ENCODE measurements around the gene VPS33A.
A peak's percentile ranks its signal among the peaks of the same experiment; 100 is the strongest.

The VPS33A gene

DNA sequence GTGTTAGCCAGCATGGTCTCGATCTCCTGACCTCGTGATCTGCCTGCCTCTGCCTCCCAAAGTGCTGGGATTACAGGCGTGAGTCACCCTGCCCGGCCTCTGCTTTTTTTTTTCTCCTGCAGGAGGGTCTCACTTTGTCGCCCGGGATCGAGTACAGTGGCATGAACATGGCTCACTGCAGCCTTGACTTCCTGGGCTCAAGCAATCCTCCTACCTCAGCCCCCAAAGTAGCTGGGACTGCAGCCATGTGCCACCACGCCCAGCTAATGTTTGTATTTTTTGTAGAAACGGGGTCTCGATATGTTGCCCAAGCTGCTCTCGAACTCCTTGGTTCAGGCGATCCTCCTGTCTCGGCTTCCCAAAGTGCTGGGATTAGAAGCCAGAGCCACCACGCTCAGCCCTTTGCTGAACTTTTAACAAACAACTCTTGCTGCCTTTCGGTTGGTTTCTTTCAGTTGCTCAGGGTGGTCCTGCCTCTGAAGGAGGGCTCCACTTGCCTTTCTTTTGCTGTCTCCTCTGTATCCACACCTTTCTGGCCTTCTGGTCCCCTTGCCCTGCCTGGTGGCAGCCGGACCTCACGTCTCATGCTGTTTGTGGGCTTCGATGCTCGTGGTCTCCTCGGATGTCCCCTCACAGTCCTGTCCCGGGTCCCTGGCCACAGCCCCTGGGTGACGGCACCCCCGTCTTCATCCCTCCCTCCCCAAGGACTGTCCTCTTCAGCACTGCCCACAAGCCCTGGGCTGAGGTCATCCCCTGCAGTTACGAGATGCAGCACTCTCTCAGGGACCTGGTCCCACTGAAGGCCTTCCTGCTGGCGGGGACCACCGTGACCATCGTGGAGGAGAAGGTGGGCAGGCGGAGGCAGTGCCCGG, 66.6 kb downstream of the VPS33A start:
- TF ChIP-seq, protein P1, sequence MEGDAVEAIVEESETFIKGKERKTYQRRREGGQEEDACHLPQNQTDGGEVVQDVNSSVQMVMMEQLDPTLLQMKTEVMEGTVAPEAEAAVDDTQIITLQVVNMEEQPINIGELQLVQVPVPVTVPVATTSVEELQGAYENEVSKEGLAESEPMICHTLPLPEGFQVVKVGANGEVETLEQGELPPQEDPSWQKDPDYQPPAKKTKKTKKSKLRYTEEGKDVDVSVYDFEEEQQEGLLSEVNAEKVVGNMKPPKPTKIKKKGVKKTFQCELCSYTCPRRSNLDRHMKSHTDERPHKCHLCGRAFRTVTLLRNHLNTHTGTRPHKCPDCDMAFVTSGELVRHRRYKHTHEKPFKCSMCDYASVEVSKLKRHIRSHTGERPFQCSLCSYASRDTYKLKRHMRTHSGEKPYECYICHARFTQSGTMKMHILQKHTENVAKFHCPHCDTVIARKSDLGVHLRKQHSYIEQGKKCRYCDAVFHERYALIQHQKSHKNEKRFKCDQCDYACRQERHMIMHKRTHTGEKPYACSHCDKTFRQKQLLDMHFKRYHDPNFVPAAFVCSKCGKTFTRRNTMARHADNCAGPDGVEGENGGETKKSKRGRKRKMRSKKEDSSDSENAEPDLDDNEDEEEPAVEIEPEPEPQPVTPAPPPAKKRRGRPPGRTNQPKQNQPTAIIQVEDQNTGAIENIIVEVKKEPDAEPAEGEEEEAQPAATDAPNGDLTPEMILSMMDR (conservative IDR thresholded peaks at IDR 0.05; ENCODE audit: low read length) = no peak
- no peak overlapping the region for H3K4me3 ChIP-seq (ENCODE audit: low read length)
- no peak for DNase-seq (ENCODE audit: low read depth)

DNA sequence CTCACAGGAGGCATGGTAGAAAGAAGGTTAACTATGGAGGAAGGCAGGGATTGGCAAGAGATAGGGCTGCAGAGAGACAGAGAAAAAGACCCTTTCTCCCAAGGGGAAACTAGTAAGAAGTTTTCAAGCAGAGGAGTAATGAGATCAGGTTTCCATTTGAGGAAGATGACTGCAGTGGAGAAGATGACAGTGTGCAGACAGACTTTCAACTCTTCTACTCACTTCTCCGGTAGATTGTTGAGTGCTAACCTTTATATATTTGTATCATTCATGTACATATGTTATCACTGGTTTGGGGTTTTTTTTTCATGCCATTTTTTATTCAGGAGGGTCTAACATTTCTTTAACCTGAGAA, 68.7 kb downstream of the VPS33A start:
- TF ChIP-seq, protein P1 (conservative IDR thresholded peaks at IDR 0.05; ENCODE audit: low read length) = no peak
- no peak overlapping the region for H3K4me3 ChIP-seq (ENCODE audit: low read length)
- no peak for DNase-seq (ENCODE audit: low read depth)

DNA sequence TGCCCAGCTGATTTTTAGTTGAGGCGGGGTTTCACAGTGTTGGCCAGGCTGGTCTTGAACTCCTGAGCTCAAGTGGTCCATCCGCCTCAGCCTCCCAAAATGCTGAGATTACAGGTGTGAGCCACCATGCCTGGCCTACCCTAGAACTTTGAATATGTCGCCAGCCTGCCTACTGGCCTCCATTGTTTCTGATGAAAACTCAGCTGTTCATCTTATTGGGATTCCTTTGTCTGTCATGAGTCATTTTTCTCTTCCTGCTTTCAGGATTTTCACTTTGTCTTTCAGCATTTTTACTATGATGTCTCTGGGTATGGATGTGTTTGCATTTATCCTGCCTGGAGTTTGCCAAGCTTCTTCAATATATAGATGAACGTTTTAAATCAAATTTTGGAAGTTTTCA, 70.9 kb downstream of the VPS33A start:
- TF ChIP-seq, protein P1 (conservative IDR thresholded peaks at IDR 0.05; ENCODE audit: low read length) = no peak
- no peak for DNase-seq (ENCODE audit: low read depth)
- no peak overlapping the region for H3K4me3 ChIP-seq (ENCODE audit: low read length)

DNA sequence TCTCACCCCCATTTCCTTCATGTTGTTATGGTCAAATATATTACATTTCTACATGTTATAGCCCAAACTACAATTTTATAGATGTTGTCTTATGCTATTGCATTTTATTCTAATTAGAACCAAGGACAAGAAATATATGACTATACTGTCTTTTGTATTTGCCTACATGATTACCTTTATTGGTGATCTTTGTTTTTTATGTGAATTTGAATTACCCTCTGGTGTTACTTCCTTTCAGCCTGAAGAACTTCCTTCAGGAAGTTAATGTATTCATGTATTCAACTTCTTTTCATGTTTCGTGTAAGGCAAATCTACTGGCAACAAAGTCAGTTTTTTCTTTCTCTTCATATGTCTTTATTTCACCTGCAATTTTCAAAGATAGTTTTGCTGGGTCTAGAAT, 71.5 kb downstream of the VPS33A start:
- no peak overlapping the region for H3K4me3 ChIP-seq (ENCODE audit: low read length)
- TF ChIP-seq, protein P1 (conservative IDR thresholded peaks at IDR 0.05; ENCODE audit: low read length) = no peak
- no peak for DNase-seq (ENCODE audit: low read depth)

DNA sequence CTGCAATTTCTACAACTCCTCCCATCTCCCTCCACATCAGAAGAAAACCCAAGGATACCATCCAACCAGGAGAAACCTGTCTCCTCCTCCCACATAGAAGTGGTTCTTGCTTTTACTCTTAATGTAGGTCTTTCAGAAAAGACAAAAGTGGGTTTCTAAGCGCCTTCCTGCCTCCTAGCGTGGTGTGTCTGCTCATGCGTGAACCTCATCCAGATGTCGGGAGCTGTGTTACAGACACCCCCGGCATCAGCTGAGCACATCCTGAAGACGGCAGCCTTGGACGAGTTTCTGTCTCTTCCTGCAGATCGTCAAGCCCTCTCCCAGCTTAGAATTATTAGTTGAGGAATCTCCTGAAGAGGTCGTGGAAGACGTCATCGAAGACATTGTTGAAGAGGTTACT, 73.9 kb downstream of the VPS33A start:
- H3K4me3 ChIP-seq (ENCODE audit: low read length) = no peak overlapping the region
- TF ChIP-seq, protein P1 (conservative IDR thresholded peaks at IDR 0.05; ENCODE audit: low read length) = no peak
- no peak for DNase-seq (ENCODE audit: low read depth)

DNA sequence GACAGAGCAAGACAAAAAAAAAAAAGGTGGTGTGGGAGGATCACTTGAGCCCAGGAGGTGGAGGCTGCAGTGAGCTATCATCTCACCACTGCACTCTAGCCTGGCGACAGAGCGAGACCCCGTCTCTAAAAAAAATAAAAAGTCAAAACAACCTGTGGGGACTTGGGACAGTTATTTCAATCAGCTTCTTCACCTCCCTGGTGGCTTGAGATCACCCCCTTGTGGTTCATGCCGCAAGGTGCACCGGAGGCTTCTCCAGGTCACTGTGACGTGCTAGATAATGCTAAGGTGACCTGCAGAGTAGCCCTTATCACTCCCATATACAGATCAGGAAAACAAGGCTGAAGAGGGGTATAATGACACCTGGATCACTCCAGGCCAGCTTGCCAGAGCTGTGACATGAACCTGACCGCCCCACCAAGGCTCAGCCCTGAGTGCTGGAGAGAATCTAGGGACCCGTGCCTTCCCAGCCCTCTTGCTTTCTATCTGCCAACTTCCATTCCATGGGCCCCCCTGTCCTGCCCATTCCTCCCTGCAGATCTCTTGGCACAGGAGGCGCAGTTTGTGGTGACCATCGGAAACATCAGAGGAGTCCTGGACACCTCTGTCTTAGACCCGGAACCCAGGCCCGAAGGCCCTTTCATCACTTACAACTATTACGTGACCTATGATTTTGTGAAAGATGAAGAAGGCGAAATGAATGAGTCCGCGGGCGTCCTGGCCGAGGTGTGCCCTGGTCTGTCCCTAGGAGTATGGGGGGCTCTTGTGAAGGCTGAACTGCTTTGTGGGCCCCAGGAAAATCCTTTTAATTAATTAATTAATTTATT, 75.2 kb downstream of the VPS33A start:
- TF ChIP-seq, protein P1 (conservative IDR thresholded peaks at IDR 0.05; ENCODE audit: low read length) = peak; percentile 87
- peak; percentile 40 for DNase-seq (ENCODE audit: low read depth)

More for the DNA sequence above, 75.2 kb downstream of the VPS33A start:
- no peak overlapping the region for H3K4me3 ChIP-seq (ENCODE audit: low read length)

Measured in AG10803 (cell line).